A204.1 (cell line): ENCODE data around the gene INO80B.
A peak's percentile ranks its signal among the peaks of the same experiment; 100 is the strongest.
"Not testable (repeated sequence)": the region's sequence is repeated elsewhere in the genome, so short reads cannot be mapped to it uniquely, and the experiment has no call there.

Experiments used
- FAIRE-seq: peaks from 2 replicates; lab custom pipeline; 2012; peaks lifted over from hg19 to GRCh38; lab: Jason Lieb, UNC

Gene INO80B

DNA sequence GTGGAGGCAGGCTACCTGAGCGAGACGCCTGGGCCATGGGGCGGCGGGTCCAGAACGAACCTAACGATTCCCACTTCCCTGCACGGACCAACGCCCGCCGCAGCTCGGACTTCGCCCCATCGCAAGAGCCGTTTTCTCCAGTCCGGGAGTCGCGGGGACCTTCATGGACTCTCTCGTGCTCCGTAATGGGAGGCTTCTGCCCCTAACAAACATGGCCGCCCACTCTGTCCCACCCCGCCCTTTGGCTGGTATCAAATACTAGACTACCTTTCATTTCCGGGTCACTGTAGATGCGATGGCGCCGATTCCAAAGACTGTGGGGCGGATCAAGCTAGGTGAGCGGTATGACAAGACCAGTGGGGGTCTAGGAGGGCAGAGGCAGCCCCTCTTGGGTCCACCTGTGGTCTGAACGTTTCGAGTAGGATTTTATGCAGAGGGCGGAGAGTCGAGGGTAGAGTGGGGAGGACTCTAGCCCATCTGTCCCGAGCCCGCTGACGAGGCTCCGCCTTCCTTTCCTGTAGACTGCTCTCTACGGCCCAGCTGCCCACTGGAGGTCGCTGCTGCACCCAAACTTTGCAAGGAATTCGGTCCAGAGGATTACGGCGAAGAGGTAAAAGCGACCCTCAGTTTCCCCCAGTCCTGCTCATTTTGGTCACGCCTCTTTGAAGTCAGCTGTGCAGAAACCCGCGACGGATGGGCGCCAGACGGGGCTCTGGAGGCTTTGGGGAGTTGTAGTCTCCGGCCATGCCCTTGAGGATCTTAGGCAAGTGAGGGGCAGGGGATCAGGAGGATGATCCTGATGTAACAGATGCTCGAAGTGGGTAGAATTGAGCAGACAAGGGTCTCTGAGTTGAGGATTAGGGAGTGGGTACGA lies 28.2 kb downstream of the INO80B start, which contains the start of the genes CCDC142 and TTC31:
CCDC142 (minus strand) TSS at position 198 of the 874 bp plus-strand sequence; CDS start at position 37, 161 bp downstream.
TTC31 (plus strand) TSS at position 281 of the 874 bp plus-strand sequence; CDS start at position 296, 15 bp downstream.
- peak; percentile 57 for FAIRE-seq

DNA sequence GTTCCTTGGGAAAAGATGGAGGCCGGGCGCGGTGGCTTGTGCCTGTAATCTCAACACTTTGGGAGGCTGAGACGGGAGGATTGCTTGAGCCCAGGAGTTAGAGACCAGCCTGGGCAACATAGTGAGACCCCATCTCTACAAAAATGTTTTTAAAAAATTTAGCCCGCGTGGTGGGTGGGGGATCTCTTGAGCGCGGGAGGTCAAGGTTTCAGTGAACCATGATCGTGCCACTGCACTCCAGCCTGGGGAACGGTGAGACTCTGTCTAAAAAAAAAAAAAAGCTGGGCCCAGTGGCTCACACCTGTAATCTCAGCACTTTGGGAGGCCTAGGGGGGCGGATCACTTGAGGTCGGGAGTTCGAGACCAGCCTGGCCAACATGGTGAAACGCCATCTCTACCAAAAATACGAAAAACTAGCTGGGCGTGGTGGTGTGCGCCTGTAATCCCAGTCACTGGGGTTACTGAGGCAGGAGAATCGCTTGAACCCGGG lies 28.8 kb downstream of the INO80B start:
- not testable (repeated sequence) for FAIRE-seq

DNA sequence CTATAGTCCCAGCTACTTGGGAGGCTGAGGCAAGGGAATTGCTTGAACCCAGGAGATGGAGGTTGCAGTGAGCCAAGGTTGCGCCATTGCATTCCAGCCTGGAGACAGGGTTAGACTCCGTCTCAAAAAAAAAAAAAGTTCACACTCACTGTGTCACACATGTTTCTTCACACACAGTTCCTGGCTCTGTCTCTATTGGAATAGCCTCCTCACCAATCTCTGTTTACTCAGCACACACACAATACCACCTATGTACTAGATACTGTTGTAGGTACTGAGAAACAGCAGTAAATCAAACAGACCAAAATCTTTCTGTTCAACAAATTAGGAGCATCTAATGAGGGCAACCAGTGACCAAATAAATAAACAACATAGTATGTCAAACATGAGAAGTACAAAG lies 31.3 kb downstream of the INO80B start:
- FAIRE-seq = no peak

DNA sequence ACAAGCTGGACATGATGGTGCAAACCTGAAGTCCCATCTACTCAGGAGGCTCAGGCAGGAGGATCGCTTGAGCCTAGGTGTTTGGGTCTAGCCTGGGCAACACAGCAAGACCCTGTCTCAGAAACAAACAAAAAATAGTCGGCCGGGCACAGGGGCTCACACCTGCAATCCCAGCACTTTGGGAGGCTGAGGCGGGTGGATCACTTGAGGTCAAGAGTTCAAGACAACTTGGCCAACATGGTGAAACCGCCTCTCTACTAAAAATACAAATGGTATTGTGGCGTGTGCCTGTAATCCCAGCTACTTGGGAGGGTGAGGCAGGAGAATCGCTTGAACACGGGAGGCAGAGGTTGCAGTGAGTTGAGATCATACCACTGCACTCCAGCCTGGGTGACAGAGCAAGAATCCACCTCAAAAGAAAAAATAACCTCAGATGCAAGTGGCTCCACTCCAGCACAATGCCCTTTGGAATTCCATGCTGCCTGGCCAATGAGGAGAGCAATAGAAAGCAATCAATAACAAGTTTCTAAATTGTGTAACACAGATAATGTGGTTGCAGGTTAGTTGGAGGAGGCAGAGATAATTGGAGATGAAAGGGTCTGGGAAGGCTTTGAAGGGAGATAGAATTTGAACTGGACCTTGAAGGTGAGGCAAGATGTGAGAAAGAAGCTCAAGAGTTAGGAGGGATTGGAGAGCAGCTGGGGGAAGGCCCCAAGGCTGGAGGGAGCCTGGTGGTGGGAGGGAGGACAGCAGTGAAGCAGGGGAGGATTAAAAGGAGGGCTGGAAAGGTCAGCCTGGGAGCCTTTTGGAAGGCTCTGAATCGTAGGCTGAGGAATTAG lies 34.0 kb downstream of the INO80B start:
- FAIRE-seq = no peak

DNA sequence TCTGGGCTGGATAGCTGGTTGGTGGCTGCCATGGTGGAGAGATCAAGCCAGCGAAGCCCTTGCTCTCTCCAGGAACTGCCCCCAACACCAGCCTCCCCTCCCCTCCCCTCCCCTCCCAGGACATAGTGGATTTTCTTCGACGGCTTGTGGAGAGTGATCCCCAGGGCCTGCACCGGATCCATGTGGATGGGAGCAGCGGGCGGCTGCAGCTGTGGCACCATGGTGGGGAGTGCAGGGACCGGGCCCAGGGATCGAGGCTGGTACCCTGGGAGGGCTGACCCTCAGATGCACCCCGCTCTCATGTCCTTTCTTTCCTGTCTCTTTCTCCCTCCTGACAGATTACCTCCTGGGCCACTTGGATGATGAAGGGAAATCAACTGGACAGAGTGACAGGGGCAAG lies 35.0 kb downstream of the INO80B start:
- FAIRE-seq = no peak

DNA sequence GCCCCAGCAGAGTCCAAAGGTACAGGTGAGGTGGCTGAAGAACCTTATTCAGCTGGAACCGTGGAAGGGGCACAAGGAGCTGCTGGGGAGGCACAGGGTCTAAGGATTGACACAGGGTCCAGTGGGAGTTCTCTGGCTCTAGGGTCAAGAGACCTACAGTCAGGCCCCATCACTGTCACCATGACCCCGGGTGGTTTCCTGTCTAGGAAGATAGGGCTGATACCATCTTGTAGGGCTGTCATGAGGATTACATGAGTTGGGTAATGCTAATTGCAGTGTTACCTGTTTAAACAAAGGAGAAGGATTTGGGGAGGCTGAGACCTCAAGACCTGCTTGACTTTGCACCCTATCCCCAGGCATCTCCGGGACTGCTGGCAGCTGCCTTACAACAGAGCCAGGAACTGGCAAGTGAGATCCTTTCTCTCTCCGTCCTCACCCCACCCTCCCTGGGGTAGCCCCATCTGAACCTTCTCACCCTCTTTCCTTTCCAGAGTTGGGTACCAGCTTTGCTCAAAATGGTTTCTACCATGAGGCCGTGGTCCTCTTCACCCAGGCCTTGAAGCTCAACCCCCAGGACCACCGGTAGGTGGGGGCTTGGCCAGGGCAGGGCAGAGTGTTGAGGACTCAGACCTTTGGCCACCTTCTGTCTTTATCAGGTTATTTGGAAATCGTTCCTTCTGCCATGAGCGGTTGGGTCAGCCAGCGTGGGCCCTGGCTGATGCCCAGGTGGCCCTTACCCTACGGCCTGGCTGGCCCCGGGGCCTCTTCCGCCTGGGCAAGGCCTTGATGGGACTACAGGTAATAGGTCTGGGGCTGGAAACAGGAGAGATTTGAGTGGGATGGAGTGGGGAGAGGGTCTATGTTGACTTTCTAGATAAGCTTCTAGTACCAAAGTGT lies 37.0 kb downstream of the INO80B start:
- no peak for FAIRE-seq

DNA sequence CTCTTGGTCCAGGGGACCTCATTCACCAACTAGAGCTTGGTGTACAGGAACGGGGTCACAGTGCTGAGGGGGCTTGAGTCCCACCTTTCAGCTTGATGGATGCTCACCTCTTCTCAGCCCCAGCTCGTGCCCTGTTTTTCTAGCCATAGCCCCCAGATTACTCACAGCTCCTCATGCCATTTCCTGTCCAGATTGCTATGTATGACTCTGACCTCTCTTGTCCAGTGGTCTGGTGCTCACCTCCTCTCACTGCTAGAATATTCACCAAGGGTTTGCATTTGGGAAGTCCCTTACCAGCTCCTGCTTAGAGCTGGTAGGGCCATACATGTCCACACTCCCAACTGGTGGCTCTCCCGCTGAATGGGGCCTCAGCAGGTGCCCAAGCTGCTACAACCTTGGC lies 38.7 kb downstream of the INO80B start:
- FAIRE-seq = no peak

DNA sequence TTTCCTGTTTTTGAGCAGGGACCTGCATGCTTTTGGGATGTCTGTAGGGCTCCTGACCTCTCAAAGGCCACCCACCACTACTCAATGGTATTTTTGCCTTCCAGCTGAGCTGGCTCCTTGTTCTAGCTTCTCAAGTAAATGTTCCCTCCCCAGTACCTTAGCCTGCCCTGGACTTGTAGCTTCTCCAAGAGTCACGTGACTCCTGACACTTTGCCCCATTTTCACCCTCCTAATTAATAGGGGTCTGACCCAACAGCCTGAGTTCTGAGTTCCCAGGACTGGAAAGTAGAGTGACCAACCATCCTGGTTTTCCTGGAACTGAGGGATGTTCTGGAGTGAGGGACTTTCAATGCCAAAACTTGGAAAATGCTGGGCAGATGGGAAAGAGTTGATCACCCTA lies 40.6 kb downstream of the INO80B start:
- FAIRE-seq = no peak

DNA sequence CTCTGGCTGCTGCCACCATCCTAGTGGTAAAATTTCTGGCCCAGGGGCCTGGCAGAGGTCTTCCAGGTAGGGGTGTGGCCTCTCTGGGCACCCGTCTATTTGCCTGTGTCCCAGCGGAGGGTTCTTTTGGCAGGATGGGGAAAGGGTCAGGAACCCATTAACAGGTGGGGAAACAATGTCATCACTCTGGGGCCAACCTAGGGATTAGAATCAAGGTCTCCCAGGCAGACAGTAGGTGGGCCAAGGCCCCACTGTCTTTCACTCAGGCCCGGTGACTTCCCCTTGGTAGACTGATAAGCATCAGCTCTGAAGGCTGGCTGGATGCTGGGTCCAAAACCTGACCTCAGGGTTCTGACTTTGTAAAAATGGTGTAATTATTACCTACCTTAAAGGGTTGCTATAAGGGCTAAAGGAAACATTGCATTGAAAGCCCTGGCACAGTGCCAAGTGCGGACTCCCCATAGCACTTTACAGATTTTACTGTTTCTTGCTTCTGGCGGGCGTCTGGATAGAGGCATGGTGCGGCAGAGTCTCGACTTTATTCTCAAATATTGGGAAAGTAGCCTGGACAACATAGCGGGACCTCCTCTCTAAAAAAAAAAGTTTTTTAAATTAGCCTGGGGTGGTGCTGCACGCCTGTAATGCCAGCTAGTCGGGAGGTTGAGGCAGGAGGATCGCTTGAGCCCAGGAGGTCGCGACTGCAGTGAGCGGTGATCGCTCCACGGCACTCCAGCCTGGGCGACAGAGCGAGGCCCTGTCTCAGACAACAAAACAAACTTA lies 42.3 kb downstream of the INO80B start:
- FAIRE-seq = no peak

DNA sequence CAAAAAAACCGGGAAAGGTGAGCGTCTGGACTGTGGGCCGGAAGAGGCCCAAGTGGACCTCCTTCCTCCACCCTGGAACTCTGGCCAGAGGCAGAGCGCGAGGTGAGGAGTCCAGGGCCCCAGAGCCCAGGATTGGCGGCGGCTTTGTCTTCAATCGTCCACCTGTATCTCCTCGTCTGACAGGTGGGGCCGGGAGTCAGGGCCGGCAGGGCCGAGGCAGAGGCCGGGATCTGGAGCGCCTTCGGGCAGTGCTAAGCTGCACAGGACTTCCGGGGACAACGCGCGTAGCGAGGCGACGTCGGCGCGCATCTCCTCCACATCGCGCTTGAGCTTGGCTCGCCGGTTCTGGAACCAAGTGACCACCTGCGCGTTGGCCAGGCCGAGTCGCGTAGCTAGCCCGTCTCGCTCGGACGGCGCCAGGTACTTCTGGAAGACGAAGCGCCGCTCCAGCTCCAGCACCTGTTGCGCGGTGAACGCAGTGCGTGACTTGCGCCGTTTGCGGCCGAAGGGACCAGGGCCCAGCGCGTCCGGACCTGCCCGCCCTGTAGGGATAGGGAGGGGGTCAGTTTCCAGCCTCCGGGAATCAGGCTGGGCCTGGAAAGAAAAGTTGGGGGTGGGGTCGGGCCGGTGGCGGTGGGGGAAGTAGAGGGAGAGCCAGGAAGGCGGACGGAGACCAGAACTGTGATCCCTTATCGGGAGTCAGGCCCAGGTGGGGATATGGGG lies 43.1 kb downstream of the INO80B start:
- no peak for FAIRE-seq

DNA sequence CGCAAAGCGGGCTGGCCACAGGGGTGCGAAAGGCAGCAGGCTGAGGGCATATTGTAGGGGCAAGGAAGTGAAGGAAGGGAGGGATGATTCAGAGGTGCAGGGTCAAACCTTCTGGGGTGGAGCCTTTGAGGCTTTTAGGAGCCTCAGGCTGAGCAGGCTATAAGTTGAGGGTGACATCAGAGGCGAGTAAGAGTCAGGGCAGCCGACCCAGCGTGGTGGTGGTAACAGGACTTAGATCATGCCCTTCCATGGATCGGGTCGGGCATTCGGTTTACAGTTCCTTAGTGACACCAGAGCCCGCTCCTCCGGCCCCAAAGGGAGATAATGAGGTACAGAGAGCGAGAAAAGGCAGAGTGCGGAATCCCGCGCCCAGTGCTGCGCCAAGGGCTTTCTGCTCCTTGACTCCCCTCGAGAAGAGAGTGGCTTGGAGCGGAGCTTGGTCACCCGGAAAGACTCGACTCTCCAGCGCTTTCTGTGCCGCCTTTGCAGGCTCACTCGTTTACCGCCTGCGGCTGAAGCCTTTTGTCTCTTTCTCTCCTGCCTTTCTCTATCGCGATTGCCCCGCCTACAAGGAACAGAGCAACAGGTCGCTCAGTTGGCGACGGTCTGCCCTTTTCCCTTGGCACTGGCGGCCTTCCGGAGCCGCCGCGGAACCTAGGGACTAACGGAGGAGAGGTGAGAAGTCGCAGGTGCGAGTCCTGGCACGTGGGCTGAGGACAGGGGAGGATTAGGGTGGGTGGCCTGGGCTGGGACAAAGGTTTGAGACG lies 43.8 kb downstream of the INO80B start:
- no peak for FAIRE-seq

DNA sequence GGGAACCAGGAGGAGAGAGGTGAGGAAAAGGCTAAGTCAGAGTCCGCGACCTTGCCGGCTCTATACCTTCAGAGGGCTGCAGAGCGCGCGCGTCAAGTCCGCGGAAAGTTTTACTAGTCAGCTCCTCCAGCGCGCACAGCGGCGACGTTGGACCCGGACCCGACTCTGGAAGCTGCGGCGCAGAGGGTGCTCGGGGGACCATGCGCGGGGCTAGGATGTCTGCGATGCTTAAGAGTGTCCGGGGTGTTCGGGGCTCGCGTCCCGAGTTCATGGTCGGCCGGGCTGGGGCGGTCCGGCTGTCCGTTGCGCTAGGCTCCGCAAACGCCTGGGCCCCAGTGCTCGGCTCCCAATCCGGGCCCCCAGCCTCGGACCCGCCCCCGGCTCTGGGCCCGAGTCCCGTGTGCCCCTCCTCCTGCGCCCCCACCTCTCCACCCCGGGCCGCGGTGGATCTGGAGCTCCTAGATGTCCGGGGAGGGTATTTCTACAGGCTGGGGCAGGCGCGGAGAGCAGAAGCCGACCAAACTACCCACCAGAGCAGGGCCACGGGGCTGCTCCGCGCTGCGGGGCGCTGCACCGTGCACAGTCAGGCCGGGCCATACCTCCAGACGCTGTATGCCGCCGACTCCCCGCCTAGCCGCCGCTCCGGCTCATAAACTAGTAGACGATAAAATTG lies 44.5 kb downstream of the INO80B start, which contains the start of gene LBX2:
LBX2 (minus strand) TSS at position 337 of the 673 bp plus-strand sequence; CDS start at position 271, 66 bp downstream.
- no peak for FAIRE-seq

DNA sequence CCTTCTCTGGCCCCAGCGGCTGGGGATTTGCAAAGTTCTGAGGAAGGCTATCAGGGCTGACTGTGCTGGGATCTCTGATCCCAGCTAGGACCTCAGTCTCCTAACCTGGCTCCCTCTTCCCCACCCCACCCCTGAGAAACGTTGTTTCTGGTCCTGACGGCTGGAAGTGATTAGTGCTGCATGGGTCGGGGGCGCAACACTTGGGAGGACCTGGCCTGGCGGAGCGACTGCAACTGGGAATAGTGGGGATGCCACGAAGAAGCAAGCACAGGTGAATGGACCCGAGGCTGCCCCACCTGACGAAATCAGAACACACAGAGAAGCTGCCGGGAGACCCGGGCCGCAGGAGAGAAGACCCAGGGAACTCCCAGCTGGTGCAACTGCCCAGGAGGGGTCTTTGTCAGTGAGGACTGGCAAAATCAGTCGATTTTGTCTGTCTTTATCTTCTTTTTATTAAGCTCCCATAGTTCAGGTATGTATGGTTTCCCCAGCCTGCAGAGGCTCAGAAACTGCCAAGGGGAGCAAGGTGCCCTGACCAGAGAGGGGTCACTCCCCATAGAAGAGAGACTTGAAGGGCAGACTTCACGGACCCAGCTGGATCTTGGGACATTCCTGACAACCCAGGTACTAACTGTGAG lies 45.2 kb downstream of the INO80B start:
- FAIRE-seq = no peak

DNA sequence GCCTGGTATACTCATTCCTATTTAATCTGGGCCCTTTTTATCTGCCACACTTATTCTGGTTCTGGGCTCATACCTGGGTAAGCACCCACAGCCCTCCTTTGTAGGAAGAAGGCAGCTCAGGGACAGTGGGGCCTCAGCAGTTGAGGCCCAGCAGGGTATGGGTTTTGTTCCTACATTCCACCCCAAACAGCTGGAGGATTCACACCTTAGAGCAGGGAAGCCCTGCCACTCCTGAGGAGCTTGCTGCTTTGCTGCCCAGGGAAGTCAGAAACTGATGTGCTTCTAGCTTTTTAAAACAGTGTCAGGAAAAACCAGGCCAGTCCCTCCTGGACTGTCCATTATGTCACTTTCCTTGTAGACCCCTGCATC lies 45.7 kb downstream of the INO80B start:
- no peak for FAIRE-seq

DNA sequence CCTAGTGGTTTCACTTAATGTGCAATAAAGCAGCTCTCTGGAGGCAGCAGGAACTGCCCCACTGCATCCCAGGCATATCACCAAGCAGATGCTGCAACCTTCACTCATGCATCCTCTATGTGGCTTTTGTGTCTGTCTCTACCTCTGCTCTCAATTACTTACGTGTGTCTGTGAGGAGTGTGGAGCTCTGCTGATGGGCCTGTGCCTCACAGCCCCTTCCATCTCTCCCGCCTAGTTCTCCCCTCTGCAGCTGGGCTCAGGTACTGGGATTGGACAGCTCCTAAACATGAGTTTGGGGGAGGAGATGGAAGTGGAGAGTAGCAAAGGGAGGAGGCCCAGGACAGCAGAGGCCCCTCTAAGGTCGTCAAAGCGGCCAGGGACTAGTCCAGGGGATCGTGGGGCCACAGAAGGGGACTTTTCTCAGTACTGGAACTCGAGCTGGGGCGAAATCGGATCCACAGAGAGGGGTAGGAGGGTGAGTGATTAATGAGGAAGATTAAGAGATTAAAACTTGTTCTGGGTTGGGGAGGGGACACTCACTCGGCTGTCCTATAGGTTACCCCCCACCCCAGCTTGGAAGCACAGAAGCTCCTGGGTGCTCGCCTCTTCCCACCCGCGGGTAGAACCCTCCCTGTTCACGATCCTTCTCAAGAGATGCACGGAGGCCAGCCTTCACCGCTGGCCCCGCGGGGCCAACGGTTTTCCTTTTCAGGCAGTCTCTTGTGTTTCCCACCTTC lies 46.6 kb downstream of the INO80B start:
- FAIRE-seq = no peak

DNA sequence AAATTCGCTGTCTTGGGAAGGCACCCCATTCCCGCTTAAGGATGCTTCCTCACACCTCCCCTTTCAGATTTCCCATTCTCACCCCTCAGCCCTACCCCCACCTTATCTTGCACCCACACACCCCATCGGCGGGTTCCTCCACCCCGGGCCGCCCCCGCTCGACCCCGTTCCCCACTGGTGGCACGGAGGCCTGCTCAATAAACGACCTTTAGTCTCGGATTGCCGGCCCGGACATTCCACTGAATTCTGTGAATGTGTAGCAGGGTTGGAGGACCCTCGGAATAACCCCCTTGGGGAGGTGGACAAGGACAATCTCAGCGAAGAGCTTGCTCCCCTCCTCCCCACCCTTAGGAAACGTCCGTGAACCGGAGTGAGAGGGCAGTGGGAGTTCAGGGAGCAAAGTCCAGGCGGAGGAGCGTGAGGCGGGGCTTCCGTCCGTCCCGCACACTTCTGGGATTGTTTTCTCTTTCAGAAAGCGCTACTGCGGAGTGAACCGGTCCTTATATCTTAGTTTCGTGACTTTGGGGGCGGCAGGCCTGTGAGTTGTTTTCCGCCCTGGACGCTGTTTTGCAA lies 47.3 kb downstream of the INO80B start:
- no peak for FAIRE-seq
